HG03097 (cell line): ENCODE measurements around the gene MPHOSPH6.
"Not testable (repeated sequence)": the region's sequence is repeated elsewhere in the genome, so short reads cannot be mapped to it uniquely, and the experiment has no call there.

Source experiments
- ATAC-seq: cut with Tn5 transposase; IDR thresholded peaks from one replicate; pipeline ENCODE4 v1.9.1; 2021; ENCODE audit not compliant: unreplicated experiment, low FRiP score

MPHOSPH6 gene

GRCh38 chr16:82129881-82130280 lies 40.1 kb downstream of the MPHOSPH6 start:
- no peak for ATAC-seq

DNA sequence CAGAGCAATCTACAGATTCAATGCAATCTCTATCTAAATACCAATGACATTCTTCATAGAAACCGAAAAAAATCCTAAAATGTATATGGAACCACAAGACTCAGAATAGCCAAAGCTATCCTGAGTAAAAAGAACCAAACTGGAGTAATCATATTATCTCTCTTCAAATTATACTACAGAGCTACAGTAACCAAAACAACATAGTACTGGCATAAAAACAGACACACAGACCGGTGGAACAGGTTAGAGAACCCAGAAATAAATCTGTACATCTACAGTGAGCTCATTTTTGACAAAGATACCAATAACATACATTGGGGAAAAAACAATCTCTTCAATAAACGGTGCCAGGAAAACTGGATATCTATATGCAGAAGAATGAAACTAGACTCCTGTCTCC lies 45.4 kb downstream of the MPHOSPH6 start:
- ATAC-seq = no peak

- no peak for ATAC-seq
Measured at GRCh38 chr16:82119405-82119804, 50.6 kb downstream of the MPHOSPH6 start.

DNA sequence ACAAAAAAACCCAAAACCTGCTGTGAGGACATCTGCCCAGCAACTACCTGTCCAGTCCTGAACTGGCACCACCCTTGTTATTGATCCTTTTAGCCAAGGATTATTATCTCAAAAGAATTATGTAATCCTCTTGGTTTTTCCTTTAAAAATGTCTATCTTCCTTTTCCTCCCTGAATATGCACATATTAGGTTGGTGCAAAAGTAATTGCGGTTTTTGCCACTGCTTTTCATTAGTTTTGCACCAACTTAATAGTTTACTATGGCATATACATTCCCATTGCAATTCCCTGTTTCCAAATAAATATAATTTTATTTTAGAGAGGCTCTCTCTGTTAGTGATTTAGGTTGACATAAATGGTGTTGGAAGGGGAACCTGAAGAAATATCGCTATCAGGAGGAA lies 51.3 kb downstream of the MPHOSPH6 start:
- ATAC-seq = no peak

DNA sequence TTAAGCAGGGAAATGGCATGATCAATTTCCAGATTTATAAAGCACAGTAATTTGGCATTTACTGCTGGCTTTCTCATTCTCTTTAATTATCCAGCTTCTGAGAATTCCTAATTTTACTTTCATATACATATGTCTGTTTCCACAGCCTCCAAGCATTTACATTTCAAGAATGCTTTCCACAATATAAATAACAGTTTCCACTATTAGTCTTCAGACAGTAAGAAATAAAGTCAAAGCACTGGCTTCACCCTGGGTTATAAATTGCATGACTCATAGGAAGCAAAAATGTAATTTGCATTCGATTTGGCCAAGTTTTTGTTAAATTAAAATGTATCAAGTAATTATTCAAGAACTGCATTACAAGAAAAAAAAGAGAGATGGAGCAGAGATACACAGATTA lies 53.5 kb downstream of the MPHOSPH6 start:
- no peak for ATAC-seq

- no peak for ATAC-seq
Measured at GRCh38 chr16:82113741-82114140, 56.3 kb downstream of the MPHOSPH6 start.

GRCh38 chr16:82111944-82112343 lies 58.1 kb downstream of the MPHOSPH6 start:
- no peak for ATAC-seq

GRCh38 chr16:82109266-82109665 lies 60.8 kb downstream of the MPHOSPH6 start:
- ATAC-seq = not testable (repeated sequence)

DNA sequence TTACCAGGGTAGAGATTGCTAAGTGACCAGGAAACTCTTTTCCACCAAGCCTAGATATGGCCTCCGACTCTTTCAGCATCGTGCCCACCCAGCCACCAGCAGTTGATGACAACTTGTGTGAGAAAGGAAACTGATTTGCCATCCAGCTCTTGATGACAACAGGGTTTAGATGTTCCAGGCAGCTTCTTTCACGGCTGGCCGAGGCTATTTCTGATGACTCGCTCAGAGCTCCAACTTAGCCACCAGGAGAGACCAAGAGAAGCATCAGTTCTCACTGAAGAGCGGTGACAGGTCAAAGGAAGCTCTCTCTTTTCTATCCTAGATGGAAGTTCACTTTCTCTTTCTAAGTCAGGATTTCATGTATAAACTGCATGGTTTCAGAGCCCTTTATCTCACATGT lies 61.2 kb downstream of the MPHOSPH6 start:
- ATAC-seq = no peak

DNA sequence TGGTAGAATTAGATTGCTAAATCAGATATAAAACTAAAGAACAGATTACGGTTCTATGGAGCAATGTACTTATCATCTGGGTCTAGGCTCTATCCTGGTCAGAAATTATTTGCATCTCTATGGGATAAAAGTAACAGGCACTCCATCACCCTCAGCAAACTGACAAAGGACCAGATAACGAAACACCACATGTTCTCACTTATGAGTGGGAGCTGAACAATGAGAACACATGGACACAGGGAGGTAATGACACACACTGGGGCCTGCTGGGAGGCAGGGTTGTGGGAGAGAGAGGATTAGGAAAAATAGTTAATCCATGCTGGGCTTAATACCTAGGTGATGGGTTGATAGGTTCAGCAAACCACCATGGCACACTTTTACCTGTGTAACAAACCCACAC lies 61.9 kb downstream of the MPHOSPH6 start:
- ATAC-seq = no peak

DNA sequence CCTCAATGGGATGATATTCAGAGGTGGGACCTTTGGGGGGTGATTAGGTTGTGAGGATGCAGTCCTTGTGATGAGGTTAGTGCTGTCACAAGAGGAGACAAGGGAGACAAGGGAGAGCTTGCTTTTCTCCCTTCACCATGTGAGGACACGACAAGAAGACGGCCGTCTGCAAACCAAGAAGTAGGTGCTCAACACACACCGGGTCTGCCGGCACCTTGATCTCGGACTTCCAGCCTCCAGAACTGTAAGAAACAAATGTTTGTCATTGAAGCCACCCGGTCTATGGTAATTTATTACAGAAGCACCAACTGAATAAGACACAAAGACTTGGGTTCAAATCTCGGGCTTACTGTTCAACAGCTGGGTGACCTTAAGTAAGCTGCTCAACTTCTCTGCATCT lies 64.9 kb downstream of the MPHOSPH6 start:
- ATAC-seq = no peak
